ENCODE results near the gene TRIP12. TPM values are rescaled to one million over a fixed set of nuclear protein-coding genes. Genes with fewer than 3 reads are reported as not detected.

Gene TRIP12
- total RNA-seq, 2 experiments from 2014 or later: 208 to 212 TPM

- Mint-ChIP-seq H3K36me3 (ENCODE audit: low read depth) (peaks cover 27% of the 10 kb centered on the region), H3K4me1 (ENCODE audit: low read depth) (peaks cover 2% of the 10 kb centered on the region)
- intact Hi-C loops (cut with micrococcal nuclease): no loop called here
Measured at GRCh38 chr2:229815858-229816257, 106.0 kb downstream of the TRIP12 start.

GRCh38 chr2:229815342-229815741 lies 106.5 kb downstream of the TRIP12 start:
- intact Hi-C loops (cut with micrococcal nuclease): no loop called here
- Mint-ChIP-seq H3K9me3 (no peaks in the 10 kb centered on the region), H3K36me3 (ENCODE audit: low read depth) (peaks cover 29% of the 10 kb centered on the region), H3K4me1 (ENCODE audit: low read depth) (peaks cover 2% of the 10 kb centered on the region), H3K27ac (no peak overlapping the region), H3K4me3 (no peak overlapping the region), H3K27me3 (no peaks in the 10 kb centered on the region)
- ATAC-seq (no peak), DNase-seq (no peak)
- ChIA-PET CTCF (interaction anchor here (1.2 to 1.6 kb wide), 3 partner anchors 14 to 96 kb away, joined by 3 to 8 read pairs (median 8); no protein-coding TSS in a partner anchor), POLR2A (interaction anchor here (0.5 to 1.4 kb wide), 2 partner anchors 51 to 1682 kb away, joined by 3 read pairs; no protein-coding TSS in a partner anchor)
- TF ChIP-seq CTCF (IDR thresholded peaks at IDR 0.05): no peak

More at GRCh38 chr2:229815858-229816257, 106.0 kb downstream of the TRIP12 start:
- ATAC-seq: no peak
- Mint-ChIP-seq H3K4me3 (no peak overlapping the region), H3K27ac (no peak overlapping the region), H3K9me3 (no peaks in the 10 kb centered on the region), H3K27me3 (no peaks in the 10 kb centered on the region)
- no peak for TF ChIP-seq CTCF (IDR thresholded peaks at IDR 0.05)
- no peak for DNase-seq
- ChIA-PET CTCF (interaction anchor here (1.2 to 1.6 kb wide), 3 partner anchors 15 to 95 kb away, joined by 3 to 8 read pairs (median 8); no protein-coding TSS in a partner anchor), POLR2A (interaction anchor here (0.5 to 1.4 kb wide), 2 partner anchors 51 to 1683 kb away, joined by 3 read pairs; no protein-coding TSS in a partner anchor)

GRCh38 chr2:229810786-229811185 lies 111.0 kb downstream of the TRIP12 start:
- DNase-seq (no peak), ATAC-seq (no peak)
- H3K9me3 Mint-ChIP-seq: no peaks in the 10 kb centered on the region
- H3K27me3 Mint-ChIP-seq: no peaks in the 10 kb centered on the region
- TF ChIP-seq CTCF (IDR thresholded peaks at IDR 0.05): no peak
- no peak overlapping the region for H3K4me3 Mint-ChIP-seq
- ChIA-PET POLR2A (no interaction called here), CTCF (no interaction called here)
- no peak overlapping the region for H3K27ac Mint-ChIP-seq
- H3K36me3 Mint-ChIP-seq (ENCODE audit: low read depth): peaks cover 28% of the 10 kb centered on the region
- intact Hi-C loops (cut with micrococcal nuclease): no loop called here
- no peaks in the 10 kb centered on the region for H3K4me1 Mint-ChIP-seq (ENCODE audit: low read depth)

- ChIA-PET CTCF (interaction anchor here (0.8 kb wide), 1 partner anchor 12 kb away, joined by 3 read pairs; no protein-coding TSS in a partner anchor), POLR2A (no interaction called here)
- Mint-ChIP-seq H3K36me3 (ENCODE audit: low read depth) (peaks cover 31% of the 10 kb centered on the region), H3K27ac (no peak overlapping the region), H3K9me3 (no peaks in the 10 kb centered on the region), H3K4me3 (no peak overlapping the region), H3K27me3 (no peaks in the 10 kb centered on the region), H3K4me1 (ENCODE audit: low read depth) (no peaks in the 10 kb centered on the region)
- no peak for ATAC-seq
- no peak for DNase-seq
- intact Hi-C loops (cut with micrococcal nuclease): no loop called here
- no peak for TF ChIP-seq CTCF (IDR thresholded peaks at IDR 0.05)
Measured at GRCh38 chr2:229805559-229805958, 116.2 kb downstream of the TRIP12 start.

- no peak for DNase-seq
- ATAC-seq: no peak
- no peak overlapping the region for H3K27ac Mint-ChIP-seq
- no peaks in the 10 kb centered on the region for H3K9me3 Mint-ChIP-seq
- ChIA-PET POLR2A (no interaction called here), CTCF (interaction anchor here (0.8 to 2.7 kb wide), 5 partner anchors 23 to 120 kb away, joined by 3 to 11 read pairs (median 6); partner anchors contain the start of gene FBXO36)
- H3K4me1 Mint-ChIP-seq (ENCODE audit: low read depth): no peaks in the 10 kb centered on the region
- no peaks in the 10 kb centered on the region for H3K27me3 Mint-ChIP-seq
- no peak overlapping the region for H3K4me3 Mint-ChIP-seq
- no peak for TF ChIP-seq CTCF (IDR thresholded peaks at IDR 0.05)
- H3K36me3 Mint-ChIP-seq (ENCODE audit: low read depth): peaks cover 36% of the 10 kb centered on the region
- intact Hi-C loops (cut with micrococcal nuclease): loop anchor here (5.0 kb wide), 1 partner anchor 115 kb away; no protein-coding TSS in a partner anchor
Measured at GRCh38 chr2:229802785-229803184, 119.0 kb downstream of the TRIP12 start.

Measured in activated CD8-positive, alpha-beta T cell treated with anti-CD3 and anti-CD28 coated beads for 36 hours (primary cell).